ENCODE data around the gene IGFL1.
A peak's percentile ranks its signal among the peaks of the same experiment; 100 is the strongest.
"Not testable (repeated sequence)": the region's sequence is repeated elsewhere in the genome, so short reads cannot be mapped to it uniquely, and the experiment has no call there.

Gene IGFL1

GRCh38 chr19:46264801-46265200, 35.3 kb downstream of the IGFL1 start:
- DNase-seq (ENCODE audit: low read depth in 2 of 3, low spot score in 1 of 3), result not testable (repeated sequence)

- DNase-seq (ENCODE audit: low read depth in 2 of 3, low spot score in 1 of 3), result peak; percentile 51 to 78 (median 56)
Measured at GRCh38 chr19:46265217-46265828, 35.8 kb downstream of the IGFL1 start.

- DNase-seq (ENCODE audit: low read depth in 2 of 3, low spot score in 1 of 3), result no peak
Measured at GRCh38 chr19:46269101-46269500, 39.6 kb downstream of the IGFL1 start.

GRCh38 chr19:46270521-46271256, 41.1 kb downstream of the IGFL1 start:
- no peak for DNase-seq (ENCODE audit: low read depth in 2 of 3, low spot score in 1 of 3)

- DNase-seq (ENCODE audit: low read depth in 2 of 3, low spot score in 1 of 3), result no peak
Measured at GRCh38 chr19:46271481-46272197, 42.1 kb downstream of the IGFL1 start.

- DNase-seq (ENCODE audit: low read depth in 2 of 3, low spot score in 1 of 3), result not testable (repeated sequence)
Measured at GRCh38 chr19:46273931-46274330, 44.4 kb downstream of the IGFL1 start.

GRCh38 chr19:46279177-46279576, 49.6 kb downstream of the IGFL1 start:
- DNase-seq (ENCODE audit: low read depth in 2 of 3, low spot score in 1 of 3), result no peak
